ENCODE results near the gene ETS1. TPM values are rescaled to one million over a fixed set of nuclear protein-coding genes. Genes with fewer than 3 reads are reported as not detected.

The ETS1 gene
- total RNA-seq, 1 experiment from 2014 or later = 29.9 TPM

GRCh38 chr11:128616161-128616560 is 28.8 kb upstream of the ETS1 start:
- no peak overlapping the region for H4K8ac ChIP-seq (replicated peaks; ENCODE audit: insufficient read length, low read depth, low read length)

More at GRCh38 chr11:128616161-128616560, 28.8 kb upstream of the ETS1 start:
- Histone ChIP-seq H3K27me3 (ENCODE audit: insufficient read depth, low read length) (no peaks in the 10 kb centered on the region; the same call in 1 of the 2 replicates), H2AFZ (ENCODE audit: low read length) (no peak overlapping the region), H4K91ac (ENCODE audit: insufficient read length, low read depth, low read length) (no peak overlapping the region), H3K9ac (ENCODE audit: extremely low read depth, insufficient read length, low read length) (no peak overlapping the region), H3K9me3 (ENCODE audit: control insufficient read depth, low read depth, low read length) (no peaks in the 10 kb centered on the region), H2BK15ac (ENCODE audit: low read depth, low read length) (no peak overlapping the region), H4K5ac (ENCODE audit: insufficient read length, low read depth, low read length) (no peak overlapping the region), H3T11ph (ENCODE audit: low read length) (no peak overlapping the region), H3K23me2 (ENCODE audit: insufficient read length, low read depth, low read length, poor library complexity, severe bottlenecking) (no peaks in the 10 kb centered on the region), H4K20me1 (ENCODE audit: control insufficient read depth, insufficient read depth, insufficient read length) (no peaks in the 10 kb centered on the region), H3K4ac (ENCODE audit: low read depth, low read length) (no peak overlapping the region), H3K56ac (ENCODE audit: insufficient read length, low read depth, low read length) (no peak overlapping the region), H3K27ac (ENCODE audit: insufficient read length, low read depth, low read length) (no peak overlapping the region), H2BK20ac (ENCODE audit: low read depth, low read length, poor library complexity, severe bottlenecking) (no peak overlapping the region), H2BK5ac (ENCODE audit: insufficient read length, low read length) (no peak overlapping the region), H3K79me2 (ENCODE audit: insufficient read depth, low read length) (no peaks in the 10 kb centered on the region), H3K79me1 (ENCODE audit: insufficient read depth, low read depth, low read length, poor library complexity, severe bottlenecking) (no peaks in the 10 kb centered on the region), H2BK12ac (ENCODE audit: insufficient read length, low read depth, low read length) (no peak overlapping the region), H2BK120ac (ENCODE audit: low read depth, low read length, poor library complexity, severe bottlenecking) (no peak overlapping the region), H3K23ac (ENCODE audit: insufficient read length, low read depth, low read length) (no peak overlapping the region), H2AK5ac (ENCODE audit: insufficient read length, low read length) (no peak overlapping the region), H3K4me2 (ENCODE audit: insufficient read depth, insufficient read length, low read length) (no peak overlapping the region), H3K14ac (ENCODE audit: insufficient read depth, low read length) (no peak overlapping the region; the same call in 1 of the 2 replicates), H3K18ac (ENCODE audit: insufficient read length, low read depth, low read length) (no peak overlapping the region), H3K4me1 (ENCODE audit: insufficient read depth, low read length) (no peaks in the 10 kb centered on the region; the same call in 1 of the 2 replicates)
- peaks cover 12 to 20% of the 10 kb centered on the region in 2 experiments for H3K4me1 Mint-ChIP-seq
- H3K9me3 Mint-ChIP-seq = no peaks in the 10 kb centered on the region
- DNase-seq = no peak
- no peaks in the 10 kb centered on the region; a peak in 1 of 7 replicates for H3K36me3 Mint-ChIP-seq (ENCODE audit: insufficient read depth in 1 of 3, low read depth in 3 of 3)
- H3K4me3 Mint-ChIP-seq = no peak overlapping the region
- no CpG with 5 or more reads among the region's 7 CpGs for WGBS (ENCODE audit: extremely low coverage, insufficient read length, low lambda C conversion rate)
- H3K27ac Mint-ChIP-seq = no peak overlapping the region
- peaks cover 68% of the 10 kb centered on the region for H3K27me3 Mint-ChIP-seq (ENCODE audit: low read depth)
- TF ChIP-seq CTCF (conservative IDR thresholded peaks at IDR 0.05) = no peak

Data from H9 (cell line).